Suprapubic skin (tissue), 3 donors: ENCODE data around the gene CTSA.

Experiments
- EP300 ChIP-seq: sonication (generic); formaldehyde crosslinking; IDR thresholded peaks from one replicate; pipeline ENCODE4 v1.6.1; 2017; ENCODE audit warnings: antibody characterized with exemption
- TF ChIP-seq, protein P1 (sequence below), 2 donors: fragments of 200-600 bp in 1 of 2; fragments of 450-650 bp in 1 of 2; sonication (generic) in 1 of 2; IDR thresholded peaks; one replicate each; pipeline ENCODE4 v1.5.1; 2016 to 2019; ENCODE audit warnings: antibody characterized with exemption in 2 of 2, mild to moderate bottlenecking in 1 of 2, moderate library complexity in 1 of 2

DNA sequence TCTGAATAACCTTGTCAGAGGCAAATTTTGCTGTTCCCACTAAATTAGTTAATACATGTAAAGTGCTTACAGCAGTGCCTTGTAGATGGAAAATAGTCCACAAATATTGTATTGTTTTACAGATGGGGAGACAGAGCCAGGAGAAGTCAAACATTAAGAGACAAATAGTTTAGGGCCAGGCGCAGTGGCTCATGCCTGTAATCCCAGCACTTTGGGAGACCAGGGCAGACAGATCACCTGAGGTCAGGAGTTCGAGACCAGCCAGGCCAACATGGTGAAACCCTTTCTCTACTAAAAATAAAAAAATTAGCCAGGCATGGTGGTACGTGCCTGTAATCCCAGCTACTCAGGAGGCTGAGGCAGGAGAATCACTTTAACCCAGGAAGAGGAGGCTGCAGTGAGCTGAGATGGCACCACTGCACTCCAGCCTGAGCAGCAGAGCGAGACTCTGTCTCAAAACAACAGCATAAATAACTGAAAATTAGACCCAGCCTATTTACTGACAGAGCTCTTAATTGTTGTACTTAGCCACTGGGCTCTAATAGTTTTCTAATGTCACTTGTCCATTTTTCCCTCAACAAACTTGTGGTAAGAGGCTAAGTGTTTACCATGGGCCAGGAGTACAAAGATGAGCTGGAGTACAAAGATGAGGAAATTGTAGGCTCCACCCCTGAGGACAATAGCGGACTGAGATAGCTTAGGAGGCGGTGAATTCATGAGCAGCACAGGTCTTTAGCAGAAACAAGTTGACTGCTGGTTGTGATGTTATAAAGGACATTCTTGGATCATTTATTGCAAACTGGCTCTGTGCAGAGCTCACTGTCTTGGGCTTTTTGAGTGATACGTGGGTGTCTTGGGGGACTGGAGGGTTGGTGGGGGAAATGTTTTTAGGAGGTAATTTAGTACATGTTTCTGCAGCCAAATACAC lies 27.3 kb upstream of the CTSA start:
- TF ChIP-seq, protein P1, sequence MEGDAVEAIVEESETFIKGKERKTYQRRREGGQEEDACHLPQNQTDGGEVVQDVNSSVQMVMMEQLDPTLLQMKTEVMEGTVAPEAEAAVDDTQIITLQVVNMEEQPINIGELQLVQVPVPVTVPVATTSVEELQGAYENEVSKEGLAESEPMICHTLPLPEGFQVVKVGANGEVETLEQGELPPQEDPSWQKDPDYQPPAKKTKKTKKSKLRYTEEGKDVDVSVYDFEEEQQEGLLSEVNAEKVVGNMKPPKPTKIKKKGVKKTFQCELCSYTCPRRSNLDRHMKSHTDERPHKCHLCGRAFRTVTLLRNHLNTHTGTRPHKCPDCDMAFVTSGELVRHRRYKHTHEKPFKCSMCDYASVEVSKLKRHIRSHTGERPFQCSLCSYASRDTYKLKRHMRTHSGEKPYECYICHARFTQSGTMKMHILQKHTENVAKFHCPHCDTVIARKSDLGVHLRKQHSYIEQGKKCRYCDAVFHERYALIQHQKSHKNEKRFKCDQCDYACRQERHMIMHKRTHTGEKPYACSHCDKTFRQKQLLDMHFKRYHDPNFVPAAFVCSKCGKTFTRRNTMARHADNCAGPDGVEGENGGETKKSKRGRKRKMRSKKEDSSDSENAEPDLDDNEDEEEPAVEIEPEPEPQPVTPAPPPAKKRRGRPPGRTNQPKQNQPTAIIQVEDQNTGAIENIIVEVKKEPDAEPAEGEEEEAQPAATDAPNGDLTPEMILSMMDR (IDR thresholded peaks at IDR 0.05), result no peak
- TF ChIP-seq EP300, result no peak
